ENCODE results near the gene SCT.
"Not testable (repeated sequence)": the region's sequence is repeated elsewhere in the genome, so short reads cannot be mapped to it uniquely, and the experiment has no call there.

SCT gene, protein sequence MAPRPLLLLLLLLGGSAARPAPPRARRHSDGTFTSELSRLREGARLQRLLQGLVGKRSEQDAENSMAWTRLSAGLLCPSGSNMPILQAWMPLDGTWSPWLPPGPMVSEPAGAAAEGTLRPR

GRCh38 chr11:626475-627307, at the start of gene SCT:
TSS of gene SCT (minus strand) at chr11:627181. CDS start at chr11:627143, 38 bp downstream.
- no peak for DNase-seq

DNA sequence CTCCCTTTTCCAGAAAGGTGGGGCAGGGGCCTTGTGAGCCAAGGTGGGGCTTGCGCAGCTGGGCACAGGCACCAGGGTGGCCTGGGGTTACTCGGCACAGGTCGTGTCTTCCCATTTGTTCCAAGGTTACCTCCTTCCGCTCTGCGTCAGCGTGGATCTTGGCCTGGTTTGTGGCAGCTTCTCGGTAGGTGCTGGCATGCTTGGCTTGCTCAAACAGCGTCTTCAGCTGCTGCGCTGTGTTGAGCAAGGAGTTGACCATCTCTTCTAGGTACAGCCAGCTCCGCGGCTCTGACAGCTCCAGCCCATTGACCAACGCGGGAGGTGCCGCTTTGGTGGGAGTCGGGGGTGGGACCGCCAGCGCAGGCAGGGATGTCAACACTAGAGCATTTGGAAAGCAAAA, 47.4 kb upstream of the SCT start:
- DNase-seq = no peak

DNA sequence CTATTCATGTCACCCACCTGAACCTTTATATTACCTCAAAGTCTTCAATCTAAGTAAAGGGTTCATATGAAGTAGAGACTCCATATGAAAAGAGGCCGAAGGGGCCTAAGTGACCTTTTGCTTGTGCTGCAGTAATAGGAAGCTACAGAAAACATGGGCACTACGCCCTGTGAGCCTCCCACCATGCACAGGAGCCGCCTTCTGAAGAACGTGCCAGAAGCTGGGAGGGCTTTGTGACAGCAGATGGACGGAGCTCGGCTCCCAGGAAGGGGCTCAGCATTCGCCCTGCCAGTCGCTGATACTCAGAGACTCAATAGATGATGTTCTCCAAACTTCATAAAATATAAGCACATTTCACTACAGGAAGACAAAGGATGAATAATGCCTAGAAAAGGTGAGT, 46.9 kb upstream of the SCT start:
- no peak for DNase-seq

GRCh38 chr11:665704-666281, 38.8 kb upstream of the SCT start:
- DNase-seq = no peak

GRCh38 chr11:665062-665703, 38.2 kb upstream of the SCT start:
- DNase-seq = no peak

DNA sequence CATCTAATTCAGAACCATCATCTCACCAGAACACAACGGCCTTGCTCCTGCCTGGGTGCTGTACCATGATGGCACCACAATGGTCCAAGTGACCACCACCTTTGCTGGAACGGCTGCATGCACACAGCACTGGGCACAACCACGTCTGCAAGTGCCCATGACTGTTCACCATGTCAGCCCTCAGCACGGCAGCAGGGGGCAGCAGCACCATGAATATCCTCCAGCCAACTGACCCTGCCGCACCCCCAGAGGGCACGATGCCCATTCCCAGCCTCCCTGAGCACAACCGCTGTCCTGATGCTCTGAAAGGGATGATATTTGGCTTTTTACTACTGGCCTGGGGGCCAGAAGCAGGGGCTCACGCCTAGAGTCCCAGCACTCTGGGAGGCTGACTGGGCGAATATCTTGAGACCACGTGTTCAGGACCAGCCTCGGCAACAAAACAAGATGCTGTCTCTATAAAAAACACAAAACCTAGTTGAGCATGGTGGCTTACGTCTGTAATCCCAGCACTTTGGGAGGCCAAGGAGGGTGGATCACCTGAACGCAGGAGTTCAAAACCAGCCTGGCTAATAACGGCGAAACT, 35.8 kb upstream of the SCT start:
- peak; percentile 45 to 53 for DNase-seq

DNA sequence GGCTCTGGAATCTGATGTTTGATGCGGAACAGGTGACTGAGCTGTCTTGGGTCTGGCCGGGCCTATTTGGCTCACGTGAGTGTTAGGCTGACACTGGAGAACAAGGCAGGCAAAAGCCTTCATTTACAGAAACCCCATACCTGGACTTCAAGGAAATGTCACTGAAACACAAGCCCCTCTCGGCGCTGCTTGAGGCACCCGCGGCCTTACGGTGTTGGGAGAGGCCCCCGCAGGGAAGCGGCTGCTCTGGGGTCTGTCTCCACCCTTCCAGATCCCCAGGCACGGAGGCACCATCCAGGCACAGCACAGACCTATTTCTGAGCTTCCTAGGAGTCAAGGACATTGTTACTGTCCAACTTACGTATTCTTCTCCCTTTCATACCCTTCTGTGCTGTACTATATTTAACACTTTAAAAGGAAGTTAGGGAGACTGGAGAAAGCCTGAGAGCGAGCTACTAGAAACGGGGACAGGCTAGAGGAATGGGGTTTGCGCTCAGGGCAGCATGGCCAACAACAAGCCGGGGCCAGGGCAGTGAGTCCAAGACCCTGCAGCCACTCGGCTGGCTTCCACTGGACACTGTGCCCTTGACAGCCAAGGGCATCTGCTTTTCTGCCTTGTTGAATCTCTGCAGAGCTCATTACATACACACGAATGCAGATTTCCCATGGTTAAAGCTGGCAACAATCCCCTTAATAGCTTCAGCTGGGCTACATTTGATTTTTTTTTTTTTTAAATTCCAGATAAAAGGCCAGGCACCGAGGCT, 33.9 kb upstream of the SCT start:
- DNase-seq = no peak

- DNase-seq = no peak
These were observed 33.3 kb upstream of the SCT start for GRCh38 chr11:660281-660680.

DNA sequence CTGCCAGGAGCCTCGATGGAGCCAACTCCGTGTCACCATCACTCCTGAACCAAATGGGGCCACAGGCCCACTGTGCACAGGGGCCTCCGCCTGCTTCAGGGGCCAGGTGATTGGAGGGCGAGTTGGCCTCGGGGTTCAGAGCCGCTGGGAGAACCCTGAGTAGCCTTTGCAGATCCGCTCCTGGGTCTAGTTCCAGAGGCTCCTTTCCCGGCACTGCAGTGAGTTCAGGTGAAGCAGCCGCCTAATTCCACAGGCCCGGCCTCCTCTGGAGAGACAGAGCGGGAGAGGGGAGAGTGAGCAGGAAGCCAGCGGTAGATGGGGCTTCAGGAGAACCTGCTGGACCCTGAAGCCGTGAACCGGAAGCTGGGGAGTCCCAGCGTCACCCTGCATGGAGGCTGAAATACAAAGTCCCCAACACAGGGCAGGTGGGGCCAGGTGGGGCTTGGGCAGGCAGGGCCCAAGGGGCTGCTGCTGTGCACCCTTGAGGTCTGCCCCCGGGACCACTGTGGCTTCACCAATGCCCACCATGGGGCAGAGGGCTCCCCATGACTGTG, 32.6 kb upstream of the SCT start:
- DNase-seq = no peak

- no peak for DNase-seq
These were observed 30.7 kb upstream of the SCT start for GRCh38 chr11:657691-658126.

DNA sequence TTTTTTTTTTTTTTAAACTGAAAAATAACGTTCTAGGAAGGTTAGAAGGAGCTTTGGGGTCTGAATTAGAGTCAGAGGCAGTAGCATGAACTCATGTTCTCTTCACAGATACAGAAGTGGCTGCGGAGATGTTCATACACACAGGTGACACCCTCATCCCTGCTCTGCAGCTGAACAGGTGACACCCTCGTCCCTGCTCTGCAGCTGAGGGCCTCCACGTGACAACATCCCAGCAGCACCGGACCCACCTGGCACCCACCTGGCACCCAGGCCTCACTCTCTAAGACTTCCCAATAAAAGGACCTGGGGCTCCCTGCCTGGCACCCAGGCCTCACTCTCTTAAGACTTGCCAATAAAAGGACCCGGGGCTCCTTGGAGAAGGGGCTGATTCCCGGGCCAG, 29.9 kb upstream of the SCT start:
- DNase-seq = no peak

DNA sequence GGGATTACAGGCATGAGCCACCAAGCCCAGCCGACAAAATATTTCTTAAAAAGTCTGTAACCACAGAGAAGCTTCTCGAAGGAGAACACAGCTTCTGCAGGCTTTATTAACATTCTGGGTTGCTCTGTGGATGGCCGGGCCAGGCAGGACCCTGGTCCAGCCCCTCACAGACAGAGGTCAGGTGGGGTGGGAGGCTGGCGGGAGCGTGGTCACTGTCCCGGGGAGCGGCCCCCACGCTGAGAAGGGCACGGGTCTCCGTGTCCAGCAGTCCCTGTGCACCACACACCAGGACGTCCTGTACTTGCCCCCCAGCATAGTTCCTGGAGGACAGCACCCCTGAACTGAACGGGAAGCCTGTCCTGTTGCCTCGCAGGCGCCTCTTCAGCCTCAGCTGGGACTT, 29.4 kb upstream of the SCT start:
- DNase-seq = no peak

GRCh38 chr11:655036-655726, 28.2 kb upstream of the SCT start:
- no peak for DNase-seq

GRCh38 chr11:654444-654843, 27.5 kb upstream of the SCT start:
- not testable (repeated sequence) for DNase-seq

- no peak for DNase-seq
These were observed 26.9 kb upstream of the SCT start for GRCh38 chr11:653837-654236.

- DNase-seq = not testable (repeated sequence)
These were observed 26.2 kb upstream of the SCT start for GRCh38 chr11:653136-653535.

- no peak for DNase-seq
These were observed 23.5 kb upstream of the SCT start for GRCh38 chr11:650482-650881.

- not testable (repeated sequence) for DNase-seq
These were observed 20.7 kb upstream of the SCT start for GRCh38 chr11:647672-648158.

DNA sequence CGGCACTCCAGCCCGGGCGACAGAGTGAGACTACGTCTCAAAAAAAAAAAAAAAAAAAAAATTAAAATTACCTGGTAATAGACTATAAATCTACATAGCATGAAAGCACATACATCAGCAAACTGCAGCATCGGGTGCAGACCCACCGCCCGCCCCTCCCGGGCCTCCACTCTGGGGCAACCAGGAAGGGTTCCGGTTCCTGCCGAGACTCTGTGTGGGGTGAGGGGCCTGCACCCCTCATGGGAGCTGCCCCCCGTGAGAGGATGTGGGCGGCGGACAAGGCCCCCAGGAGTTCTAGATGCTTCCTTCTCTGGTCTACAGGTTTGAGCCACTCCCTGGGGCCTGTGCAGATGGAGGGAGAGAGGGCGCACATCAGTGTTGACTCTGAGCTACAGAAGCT, 19.2 kb upstream of the SCT start:
- no peak for DNase-seq

DNA sequence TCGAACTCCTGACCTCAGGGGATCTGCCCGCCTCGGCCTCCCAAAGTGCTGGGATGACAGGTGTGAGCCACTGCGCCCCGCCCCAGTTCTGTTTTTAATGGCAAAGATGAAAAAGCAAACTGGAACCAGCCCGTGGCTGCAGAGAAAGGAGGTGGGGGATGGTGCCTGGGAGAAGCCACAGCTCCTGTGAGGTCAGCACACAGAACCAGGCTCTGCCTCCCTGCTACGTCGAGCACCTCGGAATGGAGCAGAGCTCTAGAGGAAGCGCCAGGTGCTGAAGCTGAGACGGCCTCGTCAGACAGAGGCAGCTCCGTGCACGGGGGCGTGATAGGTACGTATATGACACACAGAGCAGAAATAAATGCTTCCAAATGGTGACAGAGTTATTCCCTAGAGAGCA, 18.6 kb upstream of the SCT start:
- DNase-seq = no peak
